GM11168 (cell line): Measurements from ENCODE around the gene ZNF133.
"Not testable (repeated sequence)": the region's sequence is repeated elsewhere in the genome, so short reads cannot be mapped to it uniquely, and the experiment has no call there.

Experiments used
- in situ Hi-C: fragments of 300-500 bp; cut with MboI; formaldehyde crosslinking; loops from one replicate; pipeline ENCODE4 v1.12.0; 2022; ENCODE audit warnings: low sequenced_read_pairs; ENCODE audit not compliant: unreplicated experiment

Gene ZNF133

GRCh38 chr20:18287915-18288748 is at the start of gene ZNF133:
TSS of gene ZNF133 (plus strand) at chr20:18288527. CDS start at chr20:18305687, 17,160 bp downstream.
- in situ Hi-C loops = no loop called here

DNA sequence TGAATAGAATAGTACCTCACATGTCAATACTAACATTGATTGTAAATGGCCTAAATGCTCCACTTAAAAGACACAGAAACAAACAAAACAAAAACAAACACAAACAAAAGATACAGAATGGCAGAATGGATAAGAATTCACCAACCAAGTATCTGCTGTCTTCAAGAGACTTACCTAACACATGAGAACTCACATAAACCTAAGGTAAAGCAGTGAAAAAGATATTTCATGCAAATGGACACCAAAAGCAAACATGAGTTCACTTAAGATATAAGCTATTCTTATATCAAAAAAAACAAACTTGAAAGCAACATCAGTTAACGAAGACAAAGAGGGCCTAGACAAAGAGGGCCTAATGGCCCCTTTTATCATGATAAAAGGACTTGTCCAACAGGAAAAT is 47.3 kb upstream of the ZNF133 start:
- in situ Hi-C loops = no loop called here

GRCh38 chr20:18243802-18244201 is 44.5 kb upstream of the ZNF133 start:
- in situ Hi-C loops = no loop called here

DNA sequence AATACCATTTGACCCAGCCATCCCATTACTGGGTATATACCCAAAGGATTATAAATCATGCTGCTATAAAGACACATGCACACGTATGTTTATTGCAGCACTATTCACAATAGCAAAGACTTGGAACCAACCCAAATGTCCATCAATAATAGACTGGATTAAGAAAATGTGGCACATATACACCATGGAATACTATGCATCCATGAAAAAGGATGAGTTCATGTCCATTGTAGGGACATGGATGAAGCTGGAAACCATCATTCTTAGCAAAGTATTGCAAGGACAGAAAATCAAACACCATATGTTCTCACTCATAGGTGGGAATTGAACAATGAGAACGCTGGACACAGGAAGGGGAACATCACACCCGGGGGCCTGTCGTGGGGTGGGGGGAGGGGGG is 39.8 kb upstream of the ZNF133 start:
- in situ Hi-C loops = not testable (repeated sequence)

- in situ Hi-C loops = no loop called here
These were observed 38.1 kb upstream of the ZNF133 start for GRCh38 chr20:18250217-18250616.

- in situ Hi-C loops = no loop called here
These were observed 35.5 kb upstream of the ZNF133 start for GRCh38 chr20:18252597-18253451.

- in situ Hi-C loops = no loop called here
These were observed 33.7 kb upstream of the ZNF133 start for GRCh38 chr20:18254615-18255014.

GRCh38 chr20:18255526-18255925 is 32.8 kb upstream of the ZNF133 start:
- in situ Hi-C loops = no loop called here

DNA sequence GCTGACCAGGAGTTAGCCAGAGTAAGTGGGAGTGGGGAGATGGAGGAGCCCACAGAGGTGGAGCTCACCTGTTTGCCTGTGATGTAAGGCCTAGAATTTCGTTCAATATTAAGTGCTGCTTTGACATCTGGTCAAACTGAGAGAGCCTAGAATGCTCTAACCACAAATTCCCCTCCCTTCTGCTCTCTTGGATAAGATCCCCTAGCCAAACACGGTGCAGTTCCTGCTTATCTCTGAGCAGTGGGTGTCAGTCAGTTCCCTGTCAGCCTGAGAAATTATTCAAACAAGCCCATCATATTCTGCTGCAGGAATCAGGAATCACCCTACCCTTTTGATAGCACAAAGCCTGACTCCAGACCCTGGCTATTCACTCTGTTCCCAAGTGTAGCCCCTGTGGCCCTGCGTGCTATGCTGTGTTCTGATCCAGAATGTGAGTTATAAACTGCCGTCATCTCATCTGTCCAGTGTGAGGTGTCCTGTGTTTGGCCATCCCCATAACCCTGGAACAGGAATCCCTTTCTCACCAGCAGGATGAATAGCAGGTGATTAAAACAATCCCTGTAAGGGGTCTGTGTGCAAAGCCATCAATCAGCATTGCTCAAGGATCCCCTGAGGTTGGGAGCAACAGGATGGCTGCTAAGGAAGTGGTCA is 31.8 kb upstream of the ZNF133 start:
- in situ Hi-C loops = no loop called here

- in situ Hi-C loops = no loop called here
These were observed 30.0 kb upstream of the ZNF133 start for GRCh38 chr20:18258126-18258860.

DNA sequence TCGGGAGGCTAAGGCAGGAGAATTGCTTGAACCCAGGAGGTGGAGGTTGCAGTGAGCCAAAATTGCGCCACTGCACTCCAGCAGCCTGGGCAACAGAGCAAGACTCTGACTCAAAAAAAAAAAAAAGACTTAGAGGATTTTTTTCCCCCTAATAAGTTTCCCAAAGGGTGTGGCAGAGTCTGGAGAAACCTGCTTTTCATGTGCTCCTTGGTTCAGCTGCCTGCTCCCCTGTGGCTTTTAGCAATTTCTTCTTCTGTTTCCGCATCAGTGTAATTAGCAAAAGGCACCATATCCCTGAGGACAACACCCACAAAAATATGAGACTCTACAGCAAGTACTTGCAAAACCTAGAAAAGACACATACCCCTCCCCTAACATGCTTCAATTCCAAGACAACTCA is 28.6 kb upstream of the ZNF133 start:
- in situ Hi-C loops = no loop called here

DNA sequence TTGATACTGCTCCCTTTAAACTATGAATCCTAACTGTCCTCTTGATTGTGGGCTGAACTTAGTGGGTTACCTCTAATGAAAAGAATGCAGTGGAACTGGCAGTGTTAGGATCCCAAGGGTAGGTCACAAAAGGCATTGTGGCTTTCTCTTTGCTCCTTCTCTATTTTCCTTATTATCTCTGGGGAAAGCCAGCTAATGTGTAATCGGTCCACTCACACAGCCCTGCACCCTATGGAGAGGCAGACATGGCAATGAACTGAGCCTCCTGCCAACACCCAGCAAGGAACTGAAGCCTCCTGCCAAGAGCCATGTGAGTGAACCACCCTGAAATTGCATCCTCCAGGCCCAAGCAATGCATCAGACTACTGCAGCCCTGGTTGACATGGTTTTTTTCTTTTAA is 24.6 kb upstream of the ZNF133 start:
- in situ Hi-C loops = no loop called here

- in situ Hi-C loops = no loop called here
These were observed 22.9 kb upstream of the ZNF133 start for GRCh38 chr20:18265441-18265840.

- in situ Hi-C loops = no loop called here
These were observed 22.0 kb upstream of the ZNF133 start for GRCh38 chr20:18266282-18266681.

DNA sequence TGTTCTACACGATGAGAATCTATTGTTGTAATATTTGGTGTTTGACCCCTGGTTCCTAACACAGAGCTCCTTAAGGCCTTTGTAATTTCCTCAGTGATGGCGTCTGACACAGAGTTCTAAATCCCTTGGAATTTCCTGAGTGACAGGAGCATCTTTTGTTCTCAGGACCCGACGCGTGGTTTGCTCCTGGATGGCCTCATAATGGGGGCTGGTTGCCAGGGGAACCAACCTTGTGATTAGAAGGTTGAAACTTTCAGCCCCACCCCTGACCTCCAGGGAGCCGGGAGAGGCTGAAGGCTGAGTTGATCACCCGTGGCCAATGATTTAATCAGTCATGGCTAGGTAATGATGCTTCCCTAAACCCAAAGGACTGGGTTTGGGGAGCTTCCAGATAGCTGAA is 20.5 kb upstream of the ZNF133 start:
- in situ Hi-C loops = no loop called here

DNA sequence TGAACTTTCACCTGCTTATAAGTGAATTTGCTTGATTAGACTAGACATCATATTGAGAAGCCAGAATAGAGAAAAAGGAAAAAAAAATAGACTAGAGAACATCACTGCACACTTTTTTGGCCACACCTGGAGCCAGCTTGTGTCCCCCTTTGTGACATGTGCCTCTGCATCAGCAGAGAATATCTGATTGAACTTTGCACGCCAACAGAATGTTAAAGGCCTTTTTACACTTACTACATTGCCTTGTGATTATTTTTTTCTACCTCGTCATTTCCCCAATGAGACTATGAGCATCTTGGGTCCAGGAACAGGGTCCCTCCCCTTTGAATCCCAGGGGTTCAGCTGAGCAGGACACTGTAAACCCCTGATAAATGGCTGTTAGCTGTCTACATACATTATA is 17.2 kb upstream of the ZNF133 start:
- in situ Hi-C loops = no loop called here

DNA sequence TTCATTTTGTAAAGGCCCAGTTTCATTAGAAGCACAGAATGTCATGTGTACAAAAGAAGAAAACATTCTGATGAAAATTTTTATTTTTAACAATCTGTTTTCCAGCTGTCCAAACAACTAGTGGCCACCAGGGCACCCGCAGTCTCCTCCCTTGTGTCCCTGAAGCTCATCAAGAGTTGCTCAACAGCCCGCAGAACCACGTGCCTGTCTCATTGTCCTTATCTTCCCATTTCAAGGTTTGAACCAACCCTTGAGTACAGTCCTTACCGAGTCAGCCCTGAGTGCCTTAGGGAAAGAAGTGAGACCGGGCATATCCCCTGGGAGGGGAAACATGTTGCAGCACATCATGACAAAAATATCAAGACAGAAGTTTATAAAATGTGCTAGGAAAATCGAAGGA is 15.9 kb upstream of the ZNF133 start:
- in situ Hi-C loops = no loop called here

DNA sequence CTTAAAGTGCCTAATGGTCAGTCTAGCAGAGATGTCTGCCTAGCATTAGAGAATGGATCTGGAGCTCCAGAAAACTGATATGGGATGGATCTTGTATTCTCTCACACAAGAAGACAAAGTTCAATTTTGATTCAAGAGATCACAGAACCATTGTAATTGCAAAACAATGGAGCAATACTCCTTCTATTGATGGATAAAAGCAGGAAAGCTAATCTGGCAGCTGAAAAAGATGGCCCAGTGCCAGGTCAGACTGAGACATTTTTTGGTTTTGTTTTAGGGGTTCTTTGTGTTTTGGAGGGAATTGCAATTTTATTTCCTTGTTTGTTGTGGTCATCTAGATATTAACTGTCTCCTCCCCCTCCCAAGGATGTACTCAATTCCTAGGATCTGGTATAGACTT is 14.6 kb upstream of the ZNF133 start:
- in situ Hi-C loops = no loop called here

GRCh38 chr20:18275960-18276359 is 12.4 kb upstream of the ZNF133 start:
- in situ Hi-C loops = not testable (repeated sequence)

DNA sequence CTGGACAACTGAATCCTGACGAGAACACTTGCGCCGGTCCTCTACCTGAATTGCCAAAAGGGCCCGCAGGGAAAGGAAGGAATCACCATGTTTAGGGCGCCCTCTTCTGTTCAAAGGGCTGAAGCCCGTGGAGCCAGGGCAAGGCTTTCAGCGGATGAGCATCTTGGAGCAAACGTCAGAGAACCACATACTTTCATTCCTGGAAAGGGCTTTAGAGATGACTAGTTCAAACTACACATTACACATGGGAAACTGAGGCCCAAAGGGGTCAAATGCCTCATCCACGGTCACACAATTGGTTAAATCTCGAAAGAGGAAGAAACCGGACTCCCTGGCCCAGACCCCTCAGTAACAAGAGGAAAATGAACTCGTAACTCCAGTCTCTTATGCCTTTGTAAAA is 11.5 kb upstream of the ZNF133 start:
- in situ Hi-C loops = no loop called here
